ENCODE measurements around the gene VAV2.

Gene VAV2, protein sequence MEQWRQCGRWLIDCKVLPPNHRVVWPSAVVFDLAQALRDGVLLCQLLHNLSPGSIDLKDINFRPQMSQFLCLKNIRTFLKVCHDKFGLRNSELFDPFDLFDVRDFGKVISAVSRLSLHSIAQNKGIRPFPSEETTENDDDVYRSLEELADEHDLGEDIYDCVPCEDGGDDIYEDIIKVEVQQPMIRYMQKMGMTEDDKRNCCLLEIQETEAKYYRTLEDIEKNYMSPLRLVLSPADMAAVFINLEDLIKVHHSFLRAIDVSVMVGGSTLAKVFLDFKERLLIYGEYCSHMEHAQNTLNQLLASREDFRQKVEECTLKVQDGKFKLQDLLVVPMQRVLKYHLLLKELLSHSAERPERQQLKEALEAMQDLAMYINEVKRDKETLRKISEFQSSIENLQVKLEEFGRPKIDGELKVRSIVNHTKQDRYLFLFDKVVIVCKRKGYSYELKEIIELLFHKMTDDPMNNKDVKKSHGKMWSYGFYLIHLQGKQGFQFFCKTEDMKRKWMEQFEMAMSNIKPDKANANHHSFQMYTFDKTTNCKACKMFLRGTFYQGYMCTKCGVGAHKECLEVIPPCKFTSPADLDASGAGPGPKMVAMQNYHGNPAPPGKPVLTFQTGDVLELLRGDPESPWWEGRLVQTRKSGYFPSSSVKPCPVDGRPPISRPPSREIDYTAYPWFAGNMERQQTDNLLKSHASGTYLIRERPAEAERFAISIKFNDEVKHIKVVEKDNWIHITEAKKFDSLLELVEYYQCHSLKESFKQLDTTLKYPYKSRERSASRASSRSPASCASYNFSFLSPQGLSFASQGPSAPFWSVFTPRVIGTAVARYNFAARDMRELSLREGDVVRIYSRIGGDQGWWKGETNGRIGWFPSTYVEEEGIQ

DNA sequence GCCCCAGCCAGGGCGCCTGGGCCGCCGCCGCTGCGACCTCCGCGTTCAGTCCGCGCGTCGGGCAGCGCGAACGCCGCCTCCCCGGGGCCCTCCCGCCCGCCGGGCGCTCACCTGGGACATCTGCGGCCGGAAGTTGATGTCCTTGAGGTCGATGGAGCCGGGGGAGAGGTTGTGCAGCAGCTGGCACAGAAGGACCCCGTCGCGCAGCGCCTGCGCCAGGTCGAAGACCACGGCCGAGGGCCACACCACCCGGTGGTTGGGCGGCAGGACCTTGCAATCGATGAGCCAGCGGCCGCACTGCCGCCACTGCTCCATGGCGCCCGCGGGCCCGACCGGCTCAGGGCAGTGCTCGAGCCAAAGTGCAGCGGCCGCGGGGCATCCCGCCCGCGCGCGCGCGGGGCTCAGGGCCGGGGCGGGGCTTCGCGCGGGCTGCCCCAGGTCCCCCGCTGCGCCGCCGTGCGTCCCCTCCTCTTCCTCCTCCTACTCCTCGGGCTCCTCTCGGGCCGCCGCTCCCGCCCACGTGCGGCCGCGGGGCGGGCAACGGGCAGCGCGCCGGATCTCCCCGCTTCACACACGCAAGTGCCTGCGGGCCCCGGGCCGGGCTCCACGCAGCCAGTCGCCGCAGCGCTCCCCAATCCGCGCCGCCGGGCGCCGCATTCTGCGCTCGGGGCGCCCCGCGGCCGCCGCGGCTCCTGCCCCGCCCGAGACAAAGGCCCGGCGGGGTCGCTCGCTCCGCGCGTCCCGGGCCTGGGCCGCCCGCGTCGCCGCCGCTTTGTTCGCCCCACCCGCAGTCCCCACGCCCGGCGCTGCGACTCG is at the start of gene VAV2:
Gene VAV2, minus strand, starts transcription at position 361 of the 816 bp plus-strand sequence. Its CDS starts 46 bp downstream, at position 315.
- peak in 1 of 2 experiments; percentile 60 for DNase-seq

DNA sequence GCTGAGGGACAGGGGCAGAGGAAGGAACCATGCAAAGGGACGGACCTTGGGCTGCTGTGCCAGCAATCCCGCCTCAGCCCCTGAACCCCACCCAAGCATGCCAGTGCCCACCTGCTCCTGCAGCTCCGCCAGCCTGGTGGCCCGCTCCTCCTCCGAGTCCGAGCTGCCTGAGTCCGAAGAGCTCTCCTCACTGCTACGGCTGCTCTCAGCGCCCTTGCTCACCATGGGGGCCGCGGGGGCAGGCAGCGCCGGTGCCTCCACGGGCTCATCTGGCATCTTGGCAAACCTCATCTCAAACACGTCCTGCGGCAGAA is 49.5 kb upstream of the VAV2 start:
- DNase-seq = no peak

DNA sequence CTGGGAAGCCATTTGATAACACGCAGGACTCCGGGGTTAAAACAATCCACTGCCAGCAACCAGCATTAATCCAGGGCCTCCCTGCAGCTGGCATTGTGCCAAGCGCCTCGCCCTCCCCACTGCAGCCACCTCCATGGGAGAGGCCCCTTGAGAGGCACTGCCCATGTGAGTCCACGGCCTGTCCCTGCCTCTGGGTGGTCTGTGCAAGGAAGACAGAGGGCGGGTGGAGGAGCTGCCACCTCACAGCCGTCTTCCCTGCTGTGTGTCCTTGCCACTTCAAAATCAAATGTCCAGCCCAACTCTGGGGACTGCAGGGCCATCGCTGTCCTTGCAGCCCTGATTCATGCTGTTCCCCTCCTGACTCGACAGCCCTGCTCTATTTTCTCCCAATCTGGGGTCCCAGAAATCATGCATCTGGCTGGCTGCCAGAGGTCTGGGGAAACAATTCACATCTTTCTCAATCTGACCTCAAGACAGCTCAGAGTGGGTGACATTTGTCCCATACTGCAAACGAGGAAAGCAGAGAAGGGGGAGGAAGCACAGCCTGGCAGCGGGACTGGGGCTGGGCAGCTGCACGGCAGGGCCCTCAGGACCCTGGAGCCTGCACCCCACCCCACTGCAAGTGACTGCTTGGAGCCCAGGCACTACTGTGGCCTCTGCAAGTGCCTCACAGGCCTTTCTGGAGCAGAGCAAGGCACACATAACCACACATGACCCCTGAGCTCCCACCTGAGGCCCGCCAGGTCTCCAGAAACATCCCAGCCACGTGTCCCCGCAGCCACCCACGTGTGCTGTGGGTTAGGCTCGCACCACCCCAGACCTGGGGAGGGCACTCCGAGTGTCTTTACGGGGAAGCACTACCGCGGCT is 48.9 kb upstream of the VAV2 start:
- no peak for DNase-seq

DNA sequence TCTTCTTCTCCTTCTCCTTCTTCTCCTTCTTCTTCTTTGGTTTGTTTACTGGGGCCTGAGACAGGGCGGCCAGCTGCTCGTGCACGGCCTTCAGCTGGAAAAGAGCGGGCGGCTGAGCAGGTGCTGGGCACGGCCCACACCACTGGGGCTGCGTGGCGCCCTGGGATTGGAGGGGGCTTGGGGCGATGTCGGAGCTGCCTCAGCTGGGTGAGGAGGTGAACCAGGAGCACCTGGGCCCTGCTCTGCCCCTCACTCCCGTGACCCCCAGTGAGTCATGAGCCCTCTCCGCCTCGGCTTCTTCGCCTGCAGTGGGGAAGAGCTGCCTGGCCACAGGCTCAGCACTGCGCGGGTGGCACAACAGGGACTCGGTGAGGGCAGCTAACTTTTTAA is 48.0 kb upstream of the VAV2 start:
- no peak for DNase-seq

DNA sequence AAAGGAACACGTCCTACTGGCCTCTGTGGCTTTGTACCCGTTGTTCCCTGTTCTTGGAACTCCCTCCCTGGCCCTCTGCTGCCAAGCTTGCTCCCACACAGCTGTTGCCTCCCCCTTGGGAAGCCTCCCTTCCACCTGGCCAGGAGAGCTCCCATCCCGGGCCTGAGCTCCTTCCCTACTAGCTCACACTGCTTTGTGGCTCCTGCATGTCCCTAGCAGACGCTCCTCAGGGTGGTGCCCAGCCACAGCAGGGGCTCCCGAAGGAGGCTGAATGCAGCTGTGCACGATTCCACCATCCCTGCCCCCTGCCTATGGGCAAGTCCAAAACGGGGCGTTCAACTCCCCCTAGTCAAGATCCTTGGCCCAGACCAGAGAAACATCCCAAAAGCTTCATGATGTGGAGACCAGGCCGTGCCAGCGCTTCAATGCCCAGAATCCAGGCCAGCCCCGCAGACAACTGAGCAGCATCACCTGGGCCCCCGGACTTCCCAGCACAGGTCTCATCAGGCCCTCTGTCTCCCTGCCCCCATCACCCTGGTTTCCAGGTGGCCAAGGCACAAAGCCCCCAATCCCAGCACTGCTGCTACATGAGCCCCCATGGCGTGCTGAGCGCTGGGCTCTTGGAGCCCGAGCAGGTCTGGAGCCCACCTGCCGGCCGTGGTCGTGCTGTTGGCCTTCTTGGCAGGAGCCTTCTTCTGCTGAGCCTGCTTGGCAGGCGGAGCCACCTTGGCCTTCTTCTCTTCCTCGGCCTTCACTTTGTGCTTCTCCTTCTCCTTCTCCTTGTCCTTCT is 47.5 kb upstream of the VAV2 start:
- no peak for DNase-seq

DNA sequence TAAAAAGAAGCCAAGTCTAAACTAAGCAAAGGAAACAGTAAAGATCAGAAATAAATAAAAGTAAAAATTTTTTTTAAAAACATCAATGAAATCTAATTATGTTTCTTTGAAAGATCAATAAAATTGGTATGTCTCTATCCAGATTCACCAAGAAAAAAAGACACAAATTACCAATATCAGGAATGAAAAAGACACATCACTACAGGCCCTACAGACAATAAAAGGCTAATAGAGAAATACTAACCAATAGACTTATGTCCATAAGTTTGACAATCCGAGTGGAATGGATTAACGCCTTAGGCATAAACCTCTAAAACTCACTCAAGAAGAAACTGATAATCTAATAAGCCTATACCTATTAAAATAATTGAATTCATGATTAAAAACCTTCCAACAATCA is 45.5 kb upstream of the VAV2 start:
- DNase-seq = no peak

DNA sequence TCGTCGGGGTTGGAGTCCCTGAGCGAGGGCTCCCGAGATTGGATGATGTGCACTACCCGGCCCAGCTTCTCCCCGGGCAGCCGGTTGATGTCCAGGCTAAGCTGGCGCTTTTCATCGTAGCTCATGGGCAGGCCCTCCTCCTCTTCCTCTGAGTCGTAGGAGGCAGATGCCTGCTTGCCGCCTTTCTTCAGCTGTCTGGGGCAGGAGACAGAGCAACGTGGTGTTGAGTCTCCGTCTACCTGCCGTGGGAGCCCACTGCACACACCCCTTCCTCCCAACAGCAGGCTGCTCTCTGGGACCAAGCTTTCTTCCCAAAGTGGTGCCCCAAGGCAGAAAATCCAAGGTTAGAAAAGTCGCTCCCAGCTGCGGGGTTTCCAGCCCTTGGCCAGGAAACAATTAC is 44.0 kb upstream of the VAV2 start:
- no peak for DNase-seq

DNA sequence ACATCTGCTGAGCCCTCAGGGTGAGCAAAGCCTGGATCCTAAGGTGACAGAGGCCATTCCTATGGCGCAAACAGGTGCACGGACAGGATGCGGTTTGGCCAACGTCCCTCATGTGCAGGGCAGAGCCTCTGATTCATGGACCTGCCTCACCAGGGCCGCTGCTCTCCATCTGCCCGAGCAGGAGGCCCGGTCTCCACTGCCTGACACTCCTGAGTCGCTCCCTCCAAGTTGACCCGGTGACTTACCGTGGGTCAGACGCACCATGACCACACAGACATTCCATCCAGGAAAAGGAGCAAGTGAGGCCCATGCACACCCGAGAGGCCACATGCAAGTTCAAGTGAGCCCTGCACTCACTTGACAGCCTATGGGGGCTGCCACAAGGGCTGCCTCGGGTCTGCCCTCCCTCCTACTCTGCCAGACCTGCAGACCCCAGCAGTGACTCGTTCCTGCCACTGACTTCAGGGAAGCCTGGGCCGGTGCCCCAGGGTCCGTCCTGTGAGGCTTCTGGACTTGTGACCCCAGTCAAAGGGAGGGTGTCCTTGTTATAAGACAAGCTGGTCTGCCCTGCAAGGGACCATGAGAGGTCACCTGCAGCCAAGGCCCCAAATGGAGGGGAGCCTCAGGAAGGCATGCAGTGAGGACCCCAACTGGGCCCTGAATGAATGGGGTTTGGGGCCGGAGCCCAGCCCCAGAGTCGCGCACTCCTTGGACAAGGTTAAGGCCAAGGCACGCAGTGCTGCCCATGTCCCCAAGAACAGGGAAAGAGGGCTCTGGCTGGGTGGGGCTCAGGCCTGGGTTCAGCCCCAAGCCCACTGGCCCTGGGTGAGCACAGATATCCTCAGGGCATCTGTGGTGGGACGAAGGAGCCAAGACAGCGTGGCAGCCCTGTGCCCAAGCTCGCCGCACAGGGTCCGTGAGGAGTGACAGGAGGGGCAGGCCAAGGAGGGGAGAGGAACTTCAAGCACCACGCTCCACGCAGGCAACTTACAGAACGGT is 43.2 kb upstream of the VAV2 start:
- DNase-seq = no peak

DNA sequence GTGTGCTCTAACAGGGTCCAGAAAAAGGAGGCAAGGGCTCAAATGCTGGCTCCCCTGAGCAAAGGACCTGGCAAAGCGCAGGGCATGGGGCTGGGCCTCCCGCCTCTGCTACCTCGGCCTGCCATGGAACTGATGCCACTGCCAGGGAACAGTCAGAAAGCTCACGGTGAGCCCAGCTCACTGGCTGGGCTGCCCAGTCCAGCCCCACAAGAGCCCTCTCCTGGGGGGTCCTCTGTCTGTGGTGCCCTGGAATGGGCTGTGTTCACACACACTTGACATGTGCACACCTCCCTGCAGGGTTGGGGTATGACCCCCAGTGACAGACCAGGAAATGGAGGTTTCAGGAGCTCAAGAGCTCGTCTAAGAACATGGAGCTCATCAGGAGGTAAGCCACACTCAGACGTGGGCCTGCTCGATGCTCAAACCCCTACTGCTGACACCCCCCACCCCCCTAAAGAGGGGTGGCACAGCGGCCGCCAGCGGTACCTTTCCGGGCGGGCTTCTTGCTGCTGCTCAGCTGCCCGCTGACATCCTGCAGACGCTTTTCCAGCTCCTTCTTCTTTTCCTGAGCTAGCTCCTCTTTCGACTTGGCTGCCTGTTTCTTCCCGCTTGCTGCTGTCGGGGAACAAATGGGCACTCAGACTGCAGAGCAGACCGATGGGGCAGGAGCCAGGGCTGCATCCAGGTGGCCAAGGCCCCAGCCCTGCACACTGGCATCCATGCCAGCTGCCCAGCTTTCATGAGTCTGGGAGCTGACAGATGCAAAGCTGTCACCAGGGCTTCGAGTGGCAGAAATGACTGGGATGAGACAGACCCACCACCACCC is 42.3 kb upstream of the VAV2 start:
- no peak for DNase-seq

DNA sequence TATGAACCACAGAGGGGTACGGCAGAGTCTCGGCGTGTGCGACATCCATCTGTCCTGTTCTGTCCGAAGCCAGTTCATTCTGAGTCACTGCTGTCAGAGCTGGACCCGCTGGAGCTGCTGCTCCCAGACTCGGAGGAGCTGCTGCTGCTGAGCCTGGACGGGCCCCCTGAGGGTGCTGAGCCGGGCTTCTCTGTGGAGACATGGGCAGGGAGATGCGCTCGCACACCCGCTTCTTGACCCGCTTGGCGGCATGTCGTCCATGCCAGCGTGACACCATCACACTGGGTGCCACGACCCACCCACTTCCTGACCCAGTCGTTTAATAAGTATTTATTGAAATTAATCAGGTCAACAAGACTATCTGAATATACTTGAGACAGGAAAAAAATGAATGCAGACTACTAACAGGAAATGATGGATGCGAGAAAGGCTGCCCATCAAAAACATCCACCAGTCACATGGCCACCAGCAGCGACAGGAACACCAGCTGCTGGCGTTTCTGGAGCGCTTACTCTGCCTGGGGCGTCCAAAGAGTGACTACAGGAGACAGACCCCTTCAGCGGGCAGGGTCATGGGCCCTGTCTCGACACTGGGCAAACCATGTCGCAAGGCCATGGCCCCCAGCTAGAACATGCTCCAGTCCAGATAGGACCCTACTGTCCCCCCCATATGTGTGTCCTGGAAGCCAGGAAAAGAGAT is 41.5 kb upstream of the VAV2 start:
- no peak for DNase-seq

DNA sequence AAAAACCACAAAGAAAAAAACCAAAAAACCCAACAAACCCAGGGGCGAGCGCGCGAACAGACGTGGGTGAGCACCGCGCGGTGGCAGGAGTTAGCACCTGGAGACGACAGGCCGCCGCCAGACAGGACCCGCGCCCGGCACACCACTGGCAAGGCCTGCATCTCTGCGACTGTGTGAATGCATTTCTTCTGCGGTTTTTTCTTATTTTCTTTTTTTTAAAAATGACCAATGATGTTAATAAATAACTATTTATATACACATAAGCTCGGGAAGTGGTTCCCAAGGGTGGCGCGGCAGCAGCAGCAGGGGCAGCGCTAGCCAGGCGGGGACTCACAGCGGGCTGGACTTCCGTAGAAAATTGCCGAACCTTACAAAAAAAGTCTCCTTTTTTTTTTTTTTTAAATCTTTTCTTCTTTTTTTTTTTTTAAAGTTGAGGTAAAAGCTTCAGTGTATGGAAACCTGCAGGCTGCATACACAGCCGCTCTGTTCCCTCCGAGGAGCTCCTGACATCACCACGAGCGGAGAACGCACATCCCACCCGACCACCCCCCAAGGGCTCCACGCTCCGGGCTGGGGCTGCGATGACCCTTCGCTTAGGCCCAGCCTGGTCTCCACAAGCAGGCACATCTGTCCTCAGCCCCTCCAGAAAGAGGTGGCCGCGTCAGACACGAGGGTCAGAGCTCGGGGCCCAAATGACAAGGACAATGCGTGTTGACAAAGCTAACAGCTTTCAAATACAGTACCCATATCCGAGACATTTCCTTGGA is 40.5 kb upstream of the VAV2 start:
- DNase-seq = no peak

DNA sequence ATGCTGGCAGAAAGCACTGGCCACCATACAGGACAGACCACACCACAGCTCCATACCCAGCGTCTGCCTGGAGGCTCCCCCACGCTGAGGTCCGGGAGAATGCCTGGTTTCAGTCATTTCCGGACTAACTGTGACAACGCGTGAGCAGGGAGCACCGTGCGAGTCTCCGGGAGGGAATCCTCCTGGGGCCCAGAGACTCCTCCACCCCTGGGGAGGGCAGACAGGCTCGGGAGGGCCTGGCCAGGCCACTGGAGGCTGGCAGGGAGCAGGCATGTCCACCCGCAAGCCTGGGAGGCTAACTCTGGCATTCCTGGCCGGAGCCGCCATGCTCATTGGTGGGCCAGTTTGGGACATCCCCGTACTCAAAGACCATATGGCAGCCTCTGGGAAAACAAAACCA is 39.7 kb upstream of the VAV2 start:
- no peak for DNase-seq

DNA sequence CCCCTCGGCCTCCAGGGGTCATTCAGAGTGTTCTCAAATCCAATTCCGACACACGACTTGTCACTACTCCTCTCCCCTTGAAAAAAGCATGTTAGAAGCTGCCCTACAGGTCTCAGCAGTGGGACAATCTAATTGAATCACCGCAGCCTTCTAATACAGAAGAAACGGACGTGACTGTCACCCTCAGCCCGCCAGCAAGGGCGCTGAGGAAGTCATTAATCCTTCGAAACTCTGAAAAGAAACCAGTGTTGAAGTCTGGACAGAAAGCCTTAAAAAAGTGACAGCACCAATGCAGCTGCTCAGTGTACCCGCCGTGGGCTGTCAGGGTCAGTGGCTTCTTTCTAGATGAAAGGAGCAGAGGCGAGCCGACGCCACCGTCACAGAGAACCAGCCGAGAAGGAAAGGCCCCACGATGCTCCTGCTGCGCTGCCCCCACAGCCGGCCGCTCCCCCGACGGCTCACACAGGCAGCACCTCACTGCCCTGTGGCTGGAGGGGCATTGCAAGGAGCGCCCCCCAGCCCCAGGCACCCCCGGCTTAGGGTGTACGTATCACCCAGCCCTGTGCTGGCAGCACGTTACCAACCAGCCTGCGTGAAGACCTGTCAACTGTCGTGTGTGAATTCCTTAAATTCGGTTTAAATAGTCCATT is 38.8 kb upstream of the VAV2 start:
- no peak for DNase-seq

DNA sequence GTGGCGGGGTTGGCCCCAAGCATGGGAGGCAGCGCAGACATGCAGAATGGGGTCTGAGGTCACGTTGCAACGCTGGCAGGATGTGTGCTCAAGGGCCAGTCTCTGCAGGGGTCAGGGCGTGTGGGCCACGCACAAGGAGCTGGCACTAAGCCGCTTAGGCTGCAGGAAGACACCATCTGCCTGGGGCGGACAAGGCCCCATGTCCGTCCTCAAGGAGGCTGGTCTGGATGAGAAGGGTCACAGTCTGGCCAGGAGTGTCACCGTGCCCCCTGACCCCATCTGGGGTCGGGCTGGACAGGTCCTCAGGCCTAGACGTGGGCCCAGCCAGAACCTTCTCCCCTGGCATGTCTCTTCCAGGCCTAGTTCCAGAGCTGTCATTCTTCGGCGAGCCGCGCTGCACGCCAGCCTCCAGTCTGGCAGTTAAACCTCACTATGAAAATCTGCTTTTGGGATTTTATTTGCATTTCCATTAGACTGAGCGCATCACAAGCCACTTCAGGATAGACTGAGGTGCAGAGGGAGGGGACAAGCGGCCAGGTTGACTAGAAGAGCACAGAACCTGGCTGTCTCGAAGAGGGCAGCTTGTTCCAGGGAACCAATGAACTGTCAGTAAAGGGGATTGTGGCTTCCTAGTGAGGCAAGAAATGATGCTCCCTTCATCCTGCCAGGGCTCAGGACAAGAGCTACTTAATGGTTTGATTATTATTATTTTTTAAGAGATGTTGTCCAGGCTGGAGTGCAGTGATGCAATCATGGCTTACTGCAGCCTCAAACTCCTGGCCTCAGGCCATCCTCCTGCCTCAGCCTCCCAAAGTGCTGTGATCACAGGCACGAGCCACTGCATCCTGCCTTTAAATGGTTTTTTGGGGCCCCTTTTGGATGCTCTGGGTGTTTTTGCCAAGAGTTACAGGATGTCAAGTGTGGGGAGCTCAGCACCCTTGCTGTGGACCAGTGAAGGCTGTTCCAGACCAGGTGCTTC is 37.4 kb upstream of the VAV2 start:
- DNase-seq = no peak

DNA sequence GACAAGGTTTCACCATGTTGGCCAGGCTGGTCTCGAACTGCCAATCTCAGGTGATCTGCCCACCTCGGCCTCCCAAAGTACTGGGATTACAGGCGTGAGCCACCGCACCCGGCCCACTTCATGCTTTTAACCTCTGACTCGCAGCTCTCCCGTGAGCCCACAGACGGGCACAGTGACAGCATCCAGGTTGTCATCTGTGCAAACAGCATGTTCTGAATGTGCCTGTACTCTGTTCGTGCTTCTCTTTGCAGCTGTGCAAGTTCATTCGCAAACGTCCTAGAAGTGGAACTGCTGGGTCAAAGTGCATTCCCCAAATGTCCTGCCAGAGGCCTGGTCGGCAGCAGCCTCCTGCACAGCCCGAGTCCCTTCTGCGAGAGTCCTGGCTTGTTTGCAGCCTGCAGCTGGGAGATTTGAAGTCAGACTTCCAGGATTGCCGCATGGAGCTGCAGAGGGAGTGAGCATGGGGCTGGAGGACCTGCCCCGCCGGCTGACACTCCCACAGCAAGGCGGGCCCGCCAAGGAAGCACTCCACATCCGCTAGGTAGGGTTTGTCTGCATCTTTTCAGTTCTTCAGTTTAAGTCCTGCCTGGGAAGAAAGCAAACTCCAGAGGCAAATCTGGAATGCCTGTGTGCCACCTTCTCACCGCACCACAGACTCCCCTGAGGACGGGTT is 36.6 kb upstream of the VAV2 start:
- no peak for DNase-seq

All from SW 1271 (cell line).